Measurements from ENCODE around the gene BRWD1.

BRWD1 gene

DNA sequence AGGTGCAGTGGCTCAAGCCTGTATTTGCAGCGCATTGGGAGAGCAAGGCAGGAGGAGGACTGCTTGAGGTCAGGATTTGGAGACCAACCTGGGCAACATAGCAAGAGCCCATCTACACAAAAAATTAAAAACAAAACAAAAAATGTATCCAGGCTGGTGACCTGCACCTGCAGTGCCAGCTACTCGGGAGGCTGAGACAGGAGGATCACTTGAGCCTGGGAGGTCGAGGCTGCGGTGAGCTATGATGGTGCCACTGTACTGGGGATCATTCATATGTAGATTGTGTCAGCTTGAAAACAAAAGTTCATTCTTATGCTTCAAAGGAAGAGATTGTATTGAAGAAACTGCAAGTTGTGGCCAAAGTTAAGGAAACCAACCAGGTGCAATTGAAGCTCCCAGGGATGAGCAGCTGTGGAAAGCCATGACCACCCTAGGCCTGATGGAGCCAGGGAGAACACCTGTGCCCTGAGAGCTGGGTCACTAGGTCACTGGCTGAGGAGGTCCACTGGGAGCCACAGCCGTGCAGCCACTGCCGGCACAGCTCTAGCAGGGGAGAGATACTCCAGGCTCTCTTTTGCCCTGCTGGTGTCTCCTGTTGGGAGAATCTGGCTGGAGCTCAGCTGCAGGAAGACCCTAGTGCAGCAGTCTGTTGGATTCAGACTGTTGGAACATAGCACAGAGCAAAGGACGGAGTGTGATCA, 13.3 kb upstream of the BRWD1 start:
- no peak for DNase-seq

DNA sequence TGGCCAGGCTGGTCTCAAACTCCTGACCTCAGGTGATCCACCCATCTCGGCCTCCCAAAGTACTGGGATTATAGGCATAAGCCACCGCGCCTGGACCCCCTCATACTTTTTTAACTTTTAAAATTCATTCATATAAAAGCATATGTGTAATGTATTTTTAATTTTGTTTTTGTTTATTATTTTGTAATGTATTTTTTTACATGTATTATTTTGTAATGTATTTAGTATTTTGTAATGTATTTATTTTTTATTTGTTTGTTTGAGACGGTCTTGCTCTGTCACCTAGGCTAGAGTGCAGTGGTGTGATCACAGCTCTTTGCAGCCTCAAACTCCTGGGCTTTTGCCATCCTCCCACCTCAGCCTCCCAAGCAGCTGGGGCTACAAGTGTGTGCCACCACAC, 12.0 kb upstream of the BRWD1 start:
- no peak for DNase-seq

DNA sequence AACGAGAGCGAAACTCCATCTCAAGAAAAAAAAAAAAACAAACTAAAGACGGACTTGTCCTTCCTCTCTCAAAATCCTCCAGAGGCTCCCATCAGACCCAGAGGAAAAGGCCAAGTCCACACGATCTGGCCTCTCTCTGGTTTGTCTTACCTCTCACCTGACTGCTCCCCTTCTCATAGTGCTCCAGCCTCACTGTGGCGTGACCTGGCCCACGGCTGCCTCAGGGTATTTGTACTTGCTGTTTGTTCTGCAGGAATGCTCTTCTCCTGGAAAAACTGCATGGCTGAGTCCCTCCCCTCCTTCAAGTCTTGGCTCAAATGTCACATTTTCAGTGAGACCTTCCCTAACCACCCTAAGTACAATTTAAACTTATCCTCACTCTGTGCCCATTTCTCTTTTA, 8.0 kb upstream of the BRWD1 start:
- no peak for DNase-seq

DNA sequence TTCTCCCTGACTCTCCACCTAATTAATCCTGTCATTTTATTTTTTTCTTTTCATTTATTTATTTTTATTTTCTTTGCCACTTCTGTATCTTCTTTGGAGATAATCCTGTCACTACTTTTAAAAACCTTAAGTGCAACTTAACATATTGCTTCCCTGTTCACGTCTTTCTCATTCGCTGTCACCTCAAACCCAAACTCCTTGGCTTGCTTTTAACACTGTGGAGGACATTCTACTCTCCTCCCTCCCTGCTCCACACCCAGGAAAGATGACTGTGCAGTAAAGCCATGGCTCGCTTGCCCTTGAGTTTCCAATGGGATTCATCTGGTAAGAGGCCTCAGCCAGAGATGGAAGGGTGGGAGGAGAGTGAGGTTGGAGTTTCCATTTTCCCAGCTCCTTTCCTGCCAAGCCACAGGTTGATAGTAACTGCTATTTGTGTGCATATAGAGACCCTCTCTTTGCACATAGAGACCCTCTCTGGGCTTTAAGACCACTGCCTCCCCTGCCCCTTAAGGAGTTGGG, 6.4 kb upstream of the BRWD1 start:
- DNase-seq, result no peak

DNA sequence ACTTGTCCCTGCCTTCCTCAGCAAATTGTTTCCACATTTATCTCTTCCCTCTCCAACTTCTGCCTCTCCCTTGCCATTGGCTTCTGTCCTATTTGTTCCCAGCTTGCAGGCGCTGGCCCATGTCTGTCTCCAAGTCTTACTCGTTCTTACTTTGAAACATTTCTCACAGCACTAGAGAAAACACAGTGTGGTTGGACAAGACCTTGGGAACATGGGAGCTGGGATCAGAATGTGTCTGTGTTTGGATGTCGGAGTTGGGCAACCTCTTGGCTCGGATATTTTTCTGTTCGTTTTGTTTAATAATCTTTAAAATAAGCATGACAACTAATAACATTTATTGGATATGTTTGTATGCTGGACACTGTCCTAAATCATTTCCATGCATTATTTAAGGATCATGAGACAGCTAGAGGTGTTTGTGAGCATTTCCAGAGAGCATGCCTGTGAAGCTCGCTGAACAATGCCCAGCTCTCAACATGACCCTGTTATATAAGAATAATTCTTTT, 5.9 kb upstream of the BRWD1 start:
- no peak for DNase-seq

DNA sequence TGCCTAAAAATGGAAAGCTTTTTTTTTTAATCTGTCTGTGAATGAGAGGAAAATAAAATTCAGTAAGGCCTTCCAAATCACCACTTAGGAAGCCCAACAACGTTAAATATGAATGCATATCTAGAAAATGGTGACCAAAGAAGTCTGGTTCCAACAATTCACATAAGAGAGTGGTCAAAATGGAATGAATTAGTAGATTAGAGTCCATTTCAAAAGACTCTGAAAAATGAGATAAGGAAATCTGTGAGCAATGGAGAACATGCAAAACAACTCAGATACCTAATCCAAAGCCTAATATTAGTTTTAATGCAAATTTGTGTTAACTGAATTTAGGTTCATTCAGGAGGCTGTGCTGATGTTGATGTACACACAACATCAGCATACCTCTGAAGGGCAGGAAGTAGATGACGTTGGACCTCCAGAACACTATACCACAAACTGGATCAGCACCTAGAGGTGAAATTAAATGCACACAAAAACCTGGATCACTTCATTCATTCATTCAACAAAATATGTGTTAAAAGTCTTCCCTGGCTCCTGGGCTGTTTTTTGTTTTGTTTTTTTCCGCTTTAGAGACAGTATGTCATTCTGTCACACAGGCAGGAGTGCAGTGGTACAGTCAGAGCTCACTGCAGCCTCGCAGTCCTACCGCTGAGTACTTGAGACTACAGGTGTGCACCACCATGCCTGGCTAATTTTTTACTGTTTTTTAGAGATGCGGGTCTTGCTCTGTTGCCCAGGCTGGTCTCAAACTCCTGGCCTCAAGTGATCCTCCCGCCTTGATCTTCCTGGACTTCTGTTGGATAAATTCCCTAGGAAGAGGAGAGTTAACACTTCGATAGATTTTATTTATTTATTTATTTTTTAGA, 4.9 kb upstream of the BRWD1 start:
- DNase-seq, result no peak

DNA sequence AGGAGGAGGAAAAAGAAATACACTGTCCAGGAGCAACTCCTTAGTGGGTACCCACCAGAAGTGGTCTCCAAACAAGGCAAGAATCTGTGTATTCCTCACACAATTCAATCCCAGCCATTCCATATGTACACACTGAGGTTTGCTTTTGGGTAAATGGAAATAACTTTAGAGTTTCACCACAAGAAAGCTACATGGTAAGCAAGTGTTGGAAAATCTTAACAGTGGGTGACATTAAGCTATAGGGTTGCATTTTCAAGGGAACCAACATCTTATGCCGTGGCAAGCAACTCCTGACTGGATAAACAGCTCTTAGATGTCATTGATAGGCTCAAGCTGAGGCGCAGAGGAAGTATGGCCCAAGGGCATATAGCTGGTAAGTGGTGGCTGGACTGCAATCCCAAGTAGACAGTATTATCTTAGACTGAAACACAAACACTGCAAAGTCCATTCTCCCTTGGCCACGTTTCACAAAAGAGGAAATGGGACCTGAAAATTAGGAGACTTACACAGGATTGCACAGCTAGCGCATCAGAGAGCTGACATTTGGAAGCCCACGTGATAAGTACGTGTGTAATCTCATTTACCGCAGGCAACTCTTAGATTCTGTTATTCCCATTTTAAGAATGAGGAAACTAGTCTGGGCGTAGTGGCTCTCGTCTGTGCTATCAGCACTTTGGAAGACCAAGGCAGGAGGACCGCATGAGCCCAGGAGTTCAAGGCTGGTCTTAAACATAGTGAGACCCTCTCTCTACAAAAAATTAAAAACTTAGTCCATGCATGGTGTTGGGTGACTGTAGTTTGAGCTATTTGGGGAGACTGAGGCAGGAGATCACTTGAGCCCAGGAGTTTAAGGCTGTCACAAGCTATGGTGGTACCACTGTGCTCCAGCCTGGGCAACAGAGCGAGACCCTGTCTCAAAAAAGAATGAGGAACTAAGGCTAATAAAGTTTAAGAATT, 4.0 kb upstream of the BRWD1 start:
- no peak for DNase-seq

DNA sequence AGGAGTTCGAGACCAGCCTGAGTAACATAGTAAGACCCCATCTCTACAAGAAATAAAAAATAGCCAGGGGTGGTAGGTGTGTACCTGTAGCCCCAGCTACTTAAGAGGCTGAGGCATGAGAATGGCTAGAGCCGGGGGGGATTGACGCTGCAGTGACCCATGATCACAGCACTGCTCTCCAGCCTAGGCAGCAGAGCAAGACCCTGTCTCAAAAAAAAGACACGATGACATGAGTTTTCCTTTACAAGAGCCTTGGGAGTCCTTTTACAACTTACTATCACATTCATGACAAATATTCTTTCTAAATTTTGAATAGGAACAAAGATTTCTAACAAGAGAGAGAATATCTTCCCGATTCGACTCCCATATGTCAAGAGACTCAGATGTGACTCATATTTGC, 3.3 kb upstream of the BRWD1 start:
- DNase-seq, result no peak

DNA sequence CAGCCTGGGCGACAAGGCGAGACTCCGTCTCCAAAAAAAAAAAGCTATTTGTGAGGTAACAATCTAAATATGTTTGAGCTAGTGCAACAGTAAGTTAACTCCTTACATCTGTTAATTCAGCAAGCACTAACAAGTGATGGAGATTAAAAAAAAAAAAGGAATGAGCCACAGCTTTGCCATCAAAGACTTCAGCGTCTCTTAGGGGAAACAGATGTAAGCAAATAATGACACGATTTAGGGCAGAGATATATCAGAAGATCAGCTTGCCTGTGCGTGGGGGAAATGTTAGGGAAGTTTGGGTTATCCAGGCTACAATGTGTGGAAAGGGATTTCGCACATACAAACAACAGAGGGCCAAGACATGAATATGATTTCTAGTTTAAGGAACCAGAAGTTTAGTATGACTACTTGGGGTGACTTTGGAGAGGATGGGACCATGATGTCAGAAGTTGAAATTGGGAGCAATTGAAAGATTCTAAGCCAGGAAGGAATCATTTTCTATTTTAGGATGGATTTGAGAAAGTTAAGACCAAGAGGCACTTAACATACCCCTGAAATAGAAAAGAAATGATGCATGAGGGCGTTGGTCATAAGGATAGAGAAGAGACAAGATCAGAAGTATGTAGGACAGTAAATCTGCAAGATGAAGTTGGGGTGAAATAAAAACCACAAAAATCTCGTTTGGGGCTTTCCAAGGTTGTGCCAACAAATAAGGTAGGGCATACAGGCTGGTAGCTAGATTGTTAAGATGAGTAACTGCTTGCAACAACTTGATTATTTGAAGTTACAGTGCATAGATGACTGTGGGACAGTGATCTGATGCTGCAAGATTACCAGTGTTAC, 2.4 kb upstream of the BRWD1 start:
- DNase-seq, result peak; percentile 37

DNA sequence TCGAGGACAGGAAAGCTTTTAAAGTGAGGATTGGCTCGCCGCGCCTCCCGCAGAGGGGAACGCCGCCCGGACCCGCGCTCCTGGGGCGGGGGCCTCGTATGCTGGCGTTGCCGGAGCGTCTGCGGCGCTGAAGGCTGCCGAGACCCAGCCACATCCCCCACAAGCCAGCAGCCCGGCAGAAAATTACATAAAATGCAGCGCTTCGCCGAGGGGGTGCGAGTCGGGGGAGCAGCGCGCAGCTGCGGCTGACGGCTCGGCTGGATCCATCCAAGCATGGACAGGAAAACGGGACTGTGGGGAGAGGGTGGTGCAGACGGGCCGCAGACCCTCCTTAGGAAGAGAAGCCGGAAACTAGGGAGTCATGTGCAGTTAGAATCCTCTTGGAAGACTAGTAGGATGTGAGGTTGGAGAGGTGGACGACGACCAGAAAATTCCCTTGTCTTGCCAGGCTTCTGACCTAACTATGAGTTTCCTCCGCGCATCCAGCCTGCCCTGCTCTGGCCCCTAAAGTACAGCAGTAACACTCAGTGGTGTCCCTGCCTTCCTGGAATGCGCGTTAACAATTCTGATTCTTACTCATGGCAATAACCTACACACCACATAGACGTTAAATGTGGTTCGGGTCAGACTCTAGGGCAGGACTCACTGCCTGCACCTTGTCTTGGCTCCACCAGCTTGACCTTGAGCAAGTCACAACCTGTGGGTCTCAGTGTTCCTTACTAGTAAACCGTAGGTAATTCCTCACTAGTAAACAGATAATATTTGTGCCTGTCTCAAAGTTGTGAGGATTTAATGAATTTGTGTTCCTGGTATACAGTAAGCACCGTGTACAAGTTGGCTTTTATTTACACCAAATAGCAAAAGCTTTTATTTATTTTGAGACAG, 953 bp upstream of the BRWD1 start:
- DNase-seq, result peak; percentile 67

DNA sequence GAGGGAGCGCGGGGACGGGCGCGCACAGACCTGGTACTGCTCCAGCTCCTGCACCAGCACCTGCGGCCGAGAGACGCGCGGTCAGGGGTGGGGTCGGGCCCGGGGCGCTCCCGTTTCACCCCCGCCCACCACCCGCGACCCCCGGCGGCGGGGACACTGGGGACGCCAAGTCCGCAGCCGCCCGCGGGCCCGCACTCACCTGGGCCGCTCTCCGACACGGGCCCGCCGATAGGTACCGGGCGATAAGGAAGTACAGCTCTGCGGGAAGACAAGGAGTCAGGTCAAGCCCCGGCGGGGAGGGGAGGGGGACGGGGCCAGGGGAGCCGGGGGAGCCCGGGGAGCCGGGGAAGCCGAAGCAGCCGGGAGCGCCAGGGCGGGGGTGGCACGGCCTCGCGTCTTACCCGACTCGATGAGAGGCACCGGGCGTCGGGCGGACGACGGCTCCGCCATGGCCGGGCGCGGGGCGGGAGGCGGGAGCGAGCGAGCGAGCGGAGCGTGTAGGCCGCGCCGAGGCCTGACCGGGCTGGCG, 326 bp downstream of the BRWD1 start:
- no peak for DNase-seq

DNA sequence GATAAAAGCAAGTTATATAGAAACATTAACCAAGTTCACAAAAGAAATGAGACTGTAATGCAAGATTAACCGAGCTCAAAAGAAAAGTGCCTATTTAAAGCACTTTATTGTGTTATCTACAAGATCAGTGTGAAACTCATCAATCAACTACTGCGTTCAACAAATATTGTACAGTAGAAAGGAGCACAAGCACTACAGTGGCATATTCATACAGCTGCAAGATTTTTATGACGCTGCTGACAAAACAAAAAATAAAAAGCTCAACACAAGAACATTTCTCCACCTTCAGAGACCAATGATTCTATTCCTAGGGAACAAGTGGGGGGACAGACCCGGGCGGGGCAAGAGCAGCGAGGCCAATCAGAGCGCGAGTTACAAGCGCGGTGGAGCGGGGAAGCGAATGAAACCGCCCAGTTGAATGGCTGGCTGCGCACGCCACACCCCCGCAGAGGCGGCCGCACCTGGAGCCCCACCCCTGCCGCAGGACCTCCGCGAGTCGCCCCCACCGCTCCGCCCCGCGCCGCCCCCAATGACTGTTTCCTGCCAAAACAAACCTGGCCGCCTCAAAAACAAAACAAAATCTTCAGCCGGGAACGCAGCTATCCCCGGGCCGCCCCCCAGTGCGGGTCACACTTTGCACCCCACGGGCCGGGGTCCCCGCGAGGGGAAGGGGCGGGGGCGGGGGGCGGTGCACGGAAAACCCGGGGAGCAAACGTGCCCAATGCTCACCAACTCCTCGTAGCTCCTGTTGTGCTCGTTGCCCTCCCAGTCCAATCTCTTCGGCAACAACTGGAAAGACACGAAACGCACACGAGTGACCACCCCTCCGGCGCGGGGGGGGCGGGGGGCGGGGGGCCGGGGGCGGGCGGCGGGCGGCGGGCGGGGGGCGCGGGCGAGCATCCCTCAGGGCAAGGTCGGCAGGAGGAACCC, 1.1 kb downstream of the BRWD1 start:
- peak; percentile 88 for DNase-seq

DNA sequence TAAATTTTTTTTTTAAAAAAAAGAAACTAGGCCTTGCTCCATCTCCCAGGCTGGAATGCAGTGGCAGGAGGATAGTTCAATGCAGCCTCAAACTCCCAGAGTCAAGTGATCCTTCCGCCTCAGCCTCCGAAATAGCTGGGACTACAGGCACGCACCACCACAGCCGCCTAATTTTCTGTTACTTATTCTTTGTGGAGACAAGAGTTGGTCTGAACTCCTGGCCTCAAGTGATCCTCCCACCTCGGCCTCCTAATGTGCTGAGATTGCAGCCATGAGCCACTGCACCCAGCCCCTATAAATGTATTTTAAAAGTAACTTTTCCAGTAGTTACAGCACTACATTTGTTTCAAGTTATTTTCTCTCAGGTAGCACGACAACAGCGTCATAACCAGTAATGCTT, 2.3 kb downstream of the BRWD1 start:
- no peak for DNase-seq

DNA sequence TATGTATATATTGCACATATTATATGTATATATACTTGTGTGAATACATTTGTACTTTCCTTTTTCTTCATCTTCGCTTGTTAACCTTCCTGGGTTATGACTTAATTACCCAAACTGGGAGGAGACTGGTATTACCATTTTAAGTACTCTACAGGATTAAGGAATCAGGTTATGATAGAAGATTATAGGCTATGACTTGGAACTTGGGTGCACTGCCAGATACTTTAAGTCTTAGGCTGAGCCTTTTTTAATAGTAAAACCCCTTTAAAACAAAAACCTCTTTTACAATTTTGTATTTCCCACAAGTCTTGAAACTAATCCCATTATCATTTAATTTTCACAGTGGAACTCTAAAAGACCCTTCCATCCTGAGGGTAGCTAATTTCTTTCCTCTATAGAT, 6.0 kb downstream of the BRWD1 start:
- DNase-seq, result no peak

DNA sequence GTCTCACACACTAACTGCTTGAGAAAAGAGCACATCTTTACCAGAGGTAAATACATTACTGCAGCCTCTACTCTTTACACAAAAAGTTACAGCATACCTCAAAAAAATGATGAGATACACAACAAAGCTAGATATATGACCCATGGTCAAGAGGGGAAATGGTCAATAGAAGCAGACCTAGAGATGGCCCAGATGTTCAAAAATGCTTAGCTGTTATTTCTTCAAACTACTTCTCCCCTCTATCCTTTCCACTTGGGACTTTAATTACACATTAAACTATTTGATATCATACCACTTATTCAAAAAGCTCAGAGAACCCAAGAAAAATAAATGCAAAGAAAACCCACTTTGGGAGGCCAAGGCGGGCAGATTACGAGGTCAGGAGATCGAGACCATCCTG, 12.8 kb downstream of the BRWD1 start:
- no peak for DNase-seq

DNA sequence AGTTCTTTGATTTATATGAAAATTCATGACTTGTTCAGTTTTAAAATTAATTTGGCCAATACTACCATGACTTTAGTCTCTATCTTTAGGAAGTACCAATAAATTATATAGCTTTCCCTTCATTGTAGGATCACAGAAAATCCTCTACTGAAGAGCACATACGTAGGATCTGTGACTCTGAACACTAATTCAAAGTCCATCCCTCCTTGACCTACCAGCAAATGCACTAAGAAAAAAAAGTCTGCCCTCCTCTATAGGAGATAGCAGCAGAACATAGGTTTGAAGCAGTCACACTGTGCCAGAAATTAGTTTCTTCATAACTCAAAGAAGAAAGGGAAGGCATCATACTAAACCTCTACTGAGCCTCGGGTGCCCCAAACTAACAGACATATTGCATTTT, 16.5 kb downstream of the BRWD1 start:
- DNase-seq, result no peak

DNA sequence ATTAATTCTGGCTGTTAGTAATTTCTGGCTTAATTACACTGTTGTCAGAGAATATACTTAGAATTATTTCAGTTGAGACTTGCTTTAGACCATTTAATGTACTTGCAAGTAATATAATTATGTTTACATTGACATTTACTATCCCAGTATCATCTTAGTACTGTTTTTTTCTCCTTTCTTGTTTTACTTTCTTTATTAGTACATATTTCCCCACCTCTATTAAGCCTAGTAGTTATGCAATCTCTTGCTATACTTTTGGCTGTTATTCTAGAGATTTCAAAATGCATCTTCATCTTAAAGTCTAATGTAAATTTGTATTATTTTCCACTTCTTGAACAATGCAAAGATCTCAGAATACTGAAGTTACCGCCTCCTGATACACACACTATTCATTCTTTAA, 24.4 kb downstream of the BRWD1 start:
- no peak for DNase-seq

DNA sequence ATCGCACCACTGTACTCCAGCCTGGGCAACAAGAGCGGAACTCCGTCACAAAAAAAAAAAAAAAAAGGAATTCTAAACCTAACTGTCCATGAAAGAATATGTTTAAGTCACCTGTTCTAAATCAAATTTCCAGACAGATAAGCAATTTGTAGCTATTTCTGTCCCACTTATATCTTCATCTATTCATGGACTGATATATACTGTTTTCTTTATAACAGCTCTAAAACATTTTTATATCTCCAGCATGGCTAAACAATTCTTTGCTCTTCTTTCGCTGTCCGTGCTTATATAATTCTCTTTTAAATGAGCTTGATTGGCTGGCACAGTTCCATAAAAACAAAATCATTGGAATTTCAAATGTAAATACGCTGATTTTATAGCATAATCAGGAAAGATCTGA, 30.5 kb downstream of the BRWD1 start:
- no peak for DNase-seq

DNA sequence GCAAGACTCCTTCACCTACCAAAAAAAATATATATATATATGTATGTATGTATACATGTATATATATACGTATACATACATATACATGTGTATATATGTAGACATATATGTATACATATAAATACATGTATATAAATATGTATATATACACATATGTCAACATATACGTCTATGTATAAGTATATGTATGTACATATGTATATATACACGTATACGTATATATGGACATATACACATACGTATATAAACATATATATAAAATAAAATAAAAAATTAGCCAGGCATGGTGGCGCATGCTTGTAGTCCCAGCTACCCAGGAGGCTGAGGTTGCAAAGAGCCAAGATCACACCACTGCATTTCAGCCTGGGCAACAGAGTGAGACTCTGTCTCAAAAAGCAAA, 31.6 kb downstream of the BRWD1 start:
- no peak for DNase-seq

Data from EL (cell line).